IPS DF 6.9 (cell line): ENCODE data around the gene CATSPERZ.
"Not testable (repeated sequence)": the region's sequence is repeated elsewhere in the genome, so short reads cannot be mapped to it uniquely, and the experiment has no call there.

Experiments used
- DNase-seq: peaks from one replicate; pipeline ENCODE4 v3.0.0-alpha.2; 2013; ENCODE audit warnings: low read depth, low spot score
- H3K27ac ChIP-seq: one replicate; pipeline ENCODE4 v1.5.1; 2013; ENCODE audit warnings: low read length, control low read depth
- H3K27me3 ChIP-seq: 2 replicates; pipeline ENCODE4 v1.6.1; 2013; ENCODE audit warnings: mild to moderate bottlenecking, low read length; ENCODE audit not compliant: control insufficient read depth, insufficient read depth
- H3K36me3 ChIP-seq: 2 replicates; pipeline ENCODE4 v1.6.1; 2013; ENCODE audit warnings: low read length; ENCODE audit not compliant: control insufficient read depth, insufficient read depth
- H3K4me1 ChIP-seq: 2 replicates; pipeline ENCODE4 v1.6.1; 2013; ENCODE audit warnings: low read length; ENCODE audit not compliant: control insufficient read depth, insufficient read depth
- H3K4me3 ChIP-seq: 2 replicates; pipeline ENCODE4 v1.5.1; 2013; ENCODE audit warnings: mild to moderate bottlenecking, low read length
- H3K9me3 ChIP-seq: 2 replicates; pipeline ENCODE4 v1.6.1; 2013; ENCODE audit warnings: low read length, inconsistent platforms; ENCODE audit not compliant: control insufficient read depth, insufficient read depth
- WGBS: extraction: QIAGEN DNeasy Blood & Tissue Kit; methylation state at CpG from one replicate; pipeline ENCODE4 v1.1.7; 2013; ENCODE audit warnings: mixed read lengths, missing lambda C conversion rate; ENCODE audit not compliant: insufficient read length, insufficient coverage; 5-methylcytosine and 5-hydroxymethylcytosine counted together

Gene CATSPERZ

GRCh38 chr11:64305075-64305690 lies 5.0 kb downstream of the CATSPERZ start, which contains the start of gene ESRRA:
Gene ESRRA (plus strand): TSS chr11:64305524. CDS start chr11:64307180, 1,656 bp downstream.
- DNase-seq: peak; percentile 96
- H3K36me3 ChIP-seq: 0 out of 2 replicates have a peak, but pooled peaks cover 4% of the 10 kb centered on the region
- H3K4me1 ChIP-seq: peaks cover 8% of the 10 kb centered on the region
- no CpG with 5 or more reads among the region's 81 CpGs for WGBS
- peak within 1 kb of the TSS; percentile 4 for H3K27ac ChIP-seq
- peaks cover 7% of the 10 kb centered on the region; the same call in 1 of the 2 replicates for H3K27me3 ChIP-seq
- no peaks in the 10 kb centered on the region for H3K9me3 ChIP-seq
- peak within 1 kb of the TSS; percentile 62 for H3K4me3 ChIP-seq

- no CpG with 5 or more reads among the region's 71 CpGs for WGBS
- H3K36me3 ChIP-seq: 0 out of 2 replicates have a peak, but pooled peaks cover 4% of the 10 kb centered on the region
- DNase-seq: no peak
- H3K9me3 ChIP-seq: no peaks in the 10 kb centered on the region
- H3K4me1 ChIP-seq: peaks cover 8% of the 10 kb centered on the region
- H3K4me3 ChIP-seq: peak overlapping the region; percentile 62
- no peaks in the 10 kb centered on the region for H3K27me3 ChIP-seq
- no peak overlapping the region for H3K27ac ChIP-seq
Measured at GRCh38 chr11:64305691-64306562, 5.8 kb downstream of the CATSPERZ start.

GRCh38 chr11:64306563-64306875 lies 6.4 kb downstream of the CATSPERZ start:
- Histone ChIP-seq H3K36me3 (0 out of 2 replicates have a peak, but pooled peaks cover 4% of the 10 kb centered on the region), H3K27ac (no peak overlapping the region), H3K27me3 (no peaks in the 10 kb centered on the region), H3K9me3 (no peaks in the 10 kb centered on the region), H3K4me3 (peak overlapping the region; percentile 62; the same call in 1 of the 2 replicates), H3K4me1 (peaks cover 8% of the 10 kb centered on the region)
- no peak for DNase-seq
- no CpG with 5 or more reads among the region's 9 CpGs for WGBS

- H3K27ac ChIP-seq: no peak overlapping the region
- no peak for DNase-seq
- no peak overlapping the region; the same call in 1 of the 2 replicates for H3K4me3 ChIP-seq
- no CpG with 5 or more reads among the region's 15 CpGs for WGBS
- H3K36me3 ChIP-seq: 0 out of 2 replicates have a peak, but pooled peaks cover 4% of the 10 kb centered on the region
- peaks cover 8% of the 10 kb centered on the region for H3K4me1 ChIP-seq
- no peaks in the 10 kb centered on the region for H3K9me3 ChIP-seq
- H3K27me3 ChIP-seq: no peaks in the 10 kb centered on the region
Measured at GRCh38 chr11:64306876-64307622, 6.9 kb downstream of the CATSPERZ start.

GRCh38 chr11:64307795-64308194 lies 7.6 kb downstream of the CATSPERZ start:
- H3K36me3 ChIP-seq, H3K9me3 ChIP-seq, DNase-seq, H3K4me1 ChIP-seq, H3K27me3 ChIP-seq, H3K4me3 ChIP-seq, H3K27ac ChIP-seq: not testable (repeated sequence)
- no CpG with 5 or more reads among the region's 5 CpGs for WGBS

GRCh38 chr11:64312947-64313346 lies 12.8 kb downstream of the CATSPERZ start:
- no peaks in the 10 kb centered on the region for H3K4me1 ChIP-seq
- H3K4me3 ChIP-seq: no peak overlapping the region
- no CpG with 5 or more reads among the region's 10 CpGs for WGBS
- H3K9me3 ChIP-seq: no peaks in the 10 kb centered on the region
- DNase-seq: no peak
- H3K36me3 ChIP-seq: peaks cover 4% of the 10 kb centered on the region
- no peaks in the 10 kb centered on the region for H3K27me3 ChIP-seq
- no peak overlapping the region for H3K27ac ChIP-seq

DNA sequence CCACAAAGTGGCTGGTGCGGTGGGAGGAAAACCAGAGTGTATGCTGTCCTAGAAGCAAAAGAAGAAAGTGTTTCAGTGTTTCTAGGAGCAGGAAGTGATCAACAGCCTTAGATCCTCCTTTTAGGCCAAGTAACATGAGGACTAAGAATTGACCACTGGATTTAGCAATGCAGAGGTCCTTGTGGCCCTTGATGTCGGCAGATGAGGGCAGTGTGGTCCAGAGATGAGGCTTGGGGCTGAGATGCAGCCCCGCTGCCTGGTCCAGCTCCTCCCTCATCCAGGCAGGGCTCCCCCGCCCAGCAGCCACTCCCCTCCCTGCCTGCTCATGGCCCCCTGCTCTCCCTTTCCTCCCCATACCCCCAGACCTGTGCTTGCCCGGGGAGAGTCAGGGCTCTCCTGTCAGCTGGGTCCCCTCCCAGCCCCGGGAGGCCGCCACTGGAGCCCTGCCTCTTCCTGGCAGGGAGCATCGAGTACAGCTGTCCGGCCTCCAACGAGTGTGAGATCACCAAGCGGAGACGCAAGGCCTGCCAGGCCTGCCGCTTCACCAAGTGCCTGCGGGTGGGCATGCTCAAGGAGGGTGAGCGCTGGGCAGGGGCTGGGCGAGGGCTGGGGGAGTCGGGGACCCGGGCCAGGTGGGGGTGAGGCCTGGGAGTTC lies 13.5 kb downstream of the CATSPERZ start:
- H3K4me3 ChIP-seq: no peak overlapping the region
- H3K27ac ChIP-seq: no peak overlapping the region
- H3K4me1 ChIP-seq: no peaks in the 10 kb centered on the region
- no peak for DNase-seq
- H3K27me3 ChIP-seq: no peaks in the 10 kb centered on the region
- no peaks in the 10 kb centered on the region for H3K9me3 ChIP-seq
- H3K36me3 ChIP-seq: peaks cover 4% of the 10 kb centered on the region
- no CpG with 5 or more reads among the region's 18 CpGs for WGBS

DNA sequence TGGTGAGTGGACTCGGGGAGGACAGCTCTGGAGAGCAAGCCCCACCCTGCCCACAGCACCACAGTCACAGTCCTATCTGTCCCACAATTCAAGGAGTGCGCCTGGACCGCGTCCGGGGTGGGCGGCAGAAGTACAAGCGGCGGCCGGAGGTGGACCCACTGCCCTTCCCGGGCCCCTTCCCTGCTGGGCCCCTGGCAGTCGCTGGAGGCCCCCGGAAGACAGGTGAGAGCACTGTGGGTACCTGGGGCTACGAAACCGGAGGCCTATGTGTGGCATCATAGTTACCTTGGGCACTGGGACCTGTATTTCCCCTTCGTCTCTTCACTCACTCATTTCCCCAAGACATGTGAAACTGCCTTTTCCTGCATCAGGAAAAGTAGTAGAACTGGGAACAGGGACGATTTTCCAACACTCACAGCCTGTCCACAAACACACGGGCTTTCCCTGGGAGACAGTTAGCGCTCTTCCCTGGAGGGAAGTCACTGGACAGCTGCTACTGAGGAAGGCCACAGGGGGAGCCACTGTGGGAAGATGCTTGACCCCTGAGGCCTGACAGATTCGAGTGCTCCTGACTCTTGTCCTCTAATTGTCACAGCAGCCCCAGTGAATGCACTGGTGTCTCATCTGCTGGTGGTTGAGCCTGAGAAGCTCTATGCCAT lies 14.1 kb downstream of the CATSPERZ start:
- DNase-seq: no peak
- Histone ChIP-seq H3K27ac (no peak overlapping the region), H3K9me3 (no peaks in the 10 kb centered on the region), H3K4me3 (no peak overlapping the region), H3K4me1 (peaks cover 3% of the 10 kb centered on the region; the same call in 1 of the 2 replicates), H3K27me3 (no peaks in the 10 kb centered on the region), H3K36me3 (peaks cover 4% of the 10 kb centered on the region)
- no CpG with 5 or more reads among the region's 19 CpGs for WGBS

DNA sequence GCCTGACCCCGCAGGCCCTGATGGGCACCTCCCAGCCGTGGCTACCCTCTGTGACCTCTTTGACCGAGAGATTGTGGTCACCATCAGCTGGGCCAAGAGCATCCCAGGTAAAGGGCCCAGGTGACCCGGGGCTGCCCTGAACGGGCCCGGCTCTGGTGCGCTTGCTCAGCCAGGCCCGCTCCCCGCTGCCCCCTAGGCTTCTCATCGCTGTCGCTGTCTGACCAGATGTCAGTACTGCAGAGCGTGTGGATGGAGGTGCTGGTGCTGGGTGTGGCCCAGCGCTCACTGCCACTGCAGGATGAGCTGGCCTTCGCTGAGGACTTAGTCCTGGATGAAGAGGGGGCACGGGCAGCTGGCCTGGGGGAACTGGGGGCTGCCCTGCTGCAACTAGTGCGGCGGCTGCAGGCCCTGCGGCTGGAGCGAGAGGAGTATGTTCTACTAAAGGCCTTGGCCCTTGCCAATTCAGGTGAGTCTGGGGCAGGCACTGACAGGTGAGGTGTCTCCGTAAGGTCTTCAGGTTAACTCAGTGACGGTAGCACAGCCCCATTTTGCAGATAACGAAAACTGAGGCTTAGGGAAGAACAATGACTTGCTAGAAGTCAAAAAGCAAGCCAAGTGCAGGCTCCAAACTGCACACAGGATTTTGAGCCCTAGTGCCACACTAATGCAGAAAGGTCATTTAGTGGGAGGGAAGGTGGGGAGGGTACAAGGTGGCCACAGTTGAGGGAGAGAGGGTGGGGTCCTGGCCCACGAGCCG lies 14.8 kb downstream of the CATSPERZ start:
- Histone ChIP-seq H3K4me1 (peaks cover 3% of the 10 kb centered on the region; the same call in 1 of the 2 replicates), H3K27ac (no peak overlapping the region), H3K9me3 (no peaks in the 10 kb centered on the region), H3K4me3 (no peak overlapping the region), H3K27me3 (no peaks in the 10 kb centered on the region), H3K36me3 (peaks cover 4% of the 10 kb centered on the region)
- WGBS: no CpG with 5 or more reads among the region's 24 CpGs
- DNase-seq: no peak
